GM20000 (cell line): ENCODE measurements around the gene NELL1.

Source experiments
- DNase-seq: peaks from one replicate; pipeline ENCODE4 v3.0.0; 2012; ENCODE audit warnings: low spot score
- CTCF ChIP-seq: IDR thresholded peaks from 2 replicates; pipeline ENCODE4 v1.5.1; 2012; ENCODE audit warnings: mild to moderate bottlenecking, control low read depth; ENCODE audit errors: extremely low read depth, missing control alignments

NELL1 gene

GRCh38 chr11:20824773-20825172 is 155.4 kb downstream of the NELL1 start:
- no peak for TF ChIP-seq CTCF
- DNase-seq, result no peak

- no peak for TF ChIP-seq CTCF
- DNase-seq, result no peak
Measured at GRCh38 chr11:20835561-20835960, 166.2 kb downstream of the NELL1 start.

- no peak for TF ChIP-seq CTCF
- DNase-seq, result no peak
Measured at GRCh38 chr11:20839231-20839630, 169.8 kb downstream of the NELL1 start.

GRCh38 chr11:20840341-20840740 is 171.0 kb downstream of the NELL1 start:
- no peak for TF ChIP-seq CTCF
- DNase-seq, result no peak

- no peak for TF ChIP-seq CTCF
- no peak for DNase-seq
Measured at GRCh38 chr11:20844216-20844615, 174.8 kb downstream of the NELL1 start.

GRCh38 chr11:20844630-20845029 is 175.2 kb downstream of the NELL1 start:
- no peak for TF ChIP-seq CTCF
- DNase-seq, result no peak

GRCh38 chr11:20854215-20854955 is 185.0 kb downstream of the NELL1 start:
- no peak for DNase-seq
- TF ChIP-seq CTCF, result no peak
